ENCODE results near the gene CD200R1. TPM values are rescaled to one million over a fixed set of nuclear protein-coding genes. Genes with fewer than 3 reads are reported as not detected.

Gene CD200R1
- total RNA-seq, 4 donors from 2014 or later, result 0.22 to 2.1 (median 0.91) TPM

- peaks cover 0 to 8% (median 0%) of the 10 kb centered on the region in 4 donors for H3K4me1 ChIP-seq
- WGBS, 2 donors, result 77 to 84% methylated on average over 4 of the region's 4 CpGs
- H3K27me3 ChIP-seq, result no peaks in the 10 kb centered on the region
- no peak overlapping the region for H3K27ac ChIP-seq
- no peak for TF ChIP-seq EP300 (IDR thresholded peaks at IDR 0.05)
- TF ChIP-seq POLR2A (IDR thresholded peaks at IDR 0.05), result no peak
- TF ChIP-seq CTCF (IDR thresholded peaks at IDR 0.05), result no peak
- no peaks in the 10 kb centered on the region for H3K9me3 ChIP-seq
- H3K36me3 ChIP-seq, result peaks cover 0 to 66% (median 4%) of the 10 kb centered on the region in 3 donors
- DNase-seq (ENCODE audit: low spot score in 2 of 2), result no peak
- no peak overlapping the region for H3K4me3 ChIP-seq
Observed at GRCh38 chr3:113000691-113001090, 25.8 kb upstream of the CD200R1 start.

GRCh38 chr3:112995800-112996199 lies 20.9 kb upstream of the CD200R1 start:
- TF ChIP-seq EP300 (IDR thresholded peaks at IDR 0.05) (no peak), POLR2A (IDR thresholded peaks at IDR 0.05) (no peak), CTCF (IDR thresholded peaks at IDR 0.05) (no peak)
- H3K36me3 ChIP-seq, result peaks cover 0 to 35% (median 0%) of the 10 kb centered on the region in 3 donors
- 90 to 95% methylated on average over 4 of the region's 4 CpGs for WGBS, 2 donors
- no peak overlapping the region for H3K27ac ChIP-seq
- no peak overlapping the region for H3K4me3 ChIP-seq
- no peak for DNase-seq (ENCODE audit: low spot score in 2 of 2)
- H3K9me3 ChIP-seq, result no peaks in the 10 kb centered on the region
- peaks cover 0 to 32% (median 10%) of the 10 kb centered on the region in 4 donors for H3K4me1 ChIP-seq
- no peaks in the 10 kb centered on the region for H3K27me3 ChIP-seq

- TF ChIP-seq CTCF (IDR thresholded peaks at IDR 0.05) (peak in 3 of 5 experiments; percentile 4 to 51 (median 35)), POLR2A (IDR thresholded peaks at IDR 0.05) (peak; percentile 84 to 91), EP300 (IDR thresholded peaks at IDR 0.05) (peak; percentile 70 to 94)
Observed at GRCh38 chr3:112990672-112991602, 16.0 kb upstream of the CD200R1 start, which contains the start of gene GTPBP8. TSS of gene GTPBP8 (plus strand) at chr3:112990984. CDS start at chr3:112991000, 16 bp downstream.

GRCh38 chr3:112987710-112988334 lies 12.9 kb upstream of the CD200R1 start:
- Histone ChIP-seq H3K36me3 (no peaks in the 10 kb centered on the region), H3K27me3 (no peaks in the 10 kb centered on the region), H3K4me3 (no peak overlapping the region), H3K4me1 (peaks cover 0 to 24% (median 10%) of the 10 kb centered on the region in 4 donors), H3K9me3 (no peaks in the 10 kb centered on the region), H3K27ac (no peak overlapping the region)
- no peak for DNase-seq (ENCODE audit: low spot score in 2 of 2)
- WGBS, 2 donors, result 93 to 97% methylated on average over 7 to 9 of the region's 9 CpGs
- TF ChIP-seq POLR2A (IDR thresholded peaks at IDR 0.05) (no peak), CTCF (IDR thresholded peaks at IDR 0.05) (no peak), EP300 (IDR thresholded peaks at IDR 0.05) (no peak)

More at GRCh38 chr3:112990672-112991602, 16.0 kb upstream of the CD200R1 start, which contains the start of gene GTPBP8:
- H3K27ac ChIP-seq, result peak within 1 kb of the TSS; percentile 70 to 94 (median 89)
- peak; percentile 73 to 80 for DNase-seq (ENCODE audit: low spot score in 2 of 2)
- 1 to 2% methylated on average over 47 to 65 of the region's 70 CpGs for WGBS, 2 donors
- H3K4me3 ChIP-seq, result peak within 1 kb of the TSS; percentile 59 to 77 (median 72)
- H3K4me1 ChIP-seq, result peaks cover 0 to 24% (median 10%) of the 10 kb centered on the region in 4 donors
- H3K27me3 ChIP-seq, result no peaks in the 10 kb centered on the region
- H3K36me3 ChIP-seq, result peaks cover 0 to 6% (median 0%) of the 10 kb centered on the region in 3 donors
- H3K9me3 ChIP-seq, result no peaks in the 10 kb centered on the region
